SK-N-SH (cell line): ENCODE results near the gene LSG1. TPM values are rescaled to one million over a fixed set of nuclear protein-coding genes. Genes with fewer than 3 reads are reported as not detected.

ENCODE experiments used
- CTCF ChIA-PET: fragments of 300-600, 350-600 bp; formaldehyde crosslinking; extraction: SDS; loops from one replicate; lab custom pipeline; 2021; lab: Yijun Ruan, JAX
- POLR2A ChIA-PET: fragments of 350-600 bp; sonication (Branson Sonifier 250); formaldehyde crosslinking; extraction: SDS; loops from one replicate; lab custom pipeline; 2020; ENCODE audit warnings: antibody characterized with exemption, inconsistent platforms; lab: Yijun Ruan, JAX
- DNase-seq: peaks from one replicate; pipeline ENCODE4 v3.0.0; 2012
- H2AFZ ChIP-seq: fragments of 200-600 bp; sonication (generic); 2 replicates; pipeline ENCODE4 v1.8.1; 2016; ENCODE audit warnings: antibody characterized with exemption, mild to moderate bottlenecking, low read depth
- H3F3A ChIP-seq: fragments of 200-600 bp; sonication (generic); replicated peaks from 2 replicates; pipeline ENCODE3; 2016; ENCODE audit warnings: antibody characterized with exemption, mild to moderate bottlenecking; ENCODE audit not compliant: insufficient read depth
- H3K27ac ChIP-seq, 2 experiments: fragments of 200-500 bp in 1 of 2; fragments of 200-600 bp in 1 of 2; sonication (Bioruptor generic) in 1 of 2; sonication (generic), shearing (Covaris generic) in 1 of 2; 2 replicates each; pipeline versions ENCODE4 v1.5.1 to v1.6.1; 2014 to 2016; ENCODE audit warnings: low read depth in 2 of 2, inconsistent platforms in 1 of 2, low read length in 1 of 2, mild to moderate bottlenecking in 1 of 2, mixed read lengths in 1 of 2
- H3K27me3 ChIP-seq: fragments of 200-600 bp; sonication (generic), shearing (Covaris generic); 2 replicates; pipeline ENCODE4 v1.6.1; 2016; ENCODE audit warnings: mixed run types; ENCODE audit not compliant: insufficient read depth
- H3K36me3 ChIP-seq, 2 experiments: fragments of 200-500 bp in 1 of 2; fragments of 200-600 bp in 1 of 2; sonication (Bioruptor generic) in 1 of 2; sonication (generic) in 1 of 2; replicated peaks in 1 of 2; 2 replicates each; pipeline versions ENCODE3 to v1.5.1; 2014 to 2016; ENCODE audit warnings: low read length in 1 of 2, mild to moderate bottlenecking in 1 of 2; ENCODE audit not compliant: insufficient read depth in 2 of 2, control insufficient read depth in 1 of 2
- H3K4me1 ChIP-seq, 2 experiments: fragments of 200-500 bp in 1 of 2; fragments of 200-600 bp in 1 of 2; sonication (Bioruptor generic) in 1 of 2; sonication (generic), shearing (Covaris generic) in 1 of 2; 2 replicates each; pipeline versions ENCODE4 v1.5.1 to v1.6.1; 2014 to 2016; ENCODE audit warnings: low read depth in 1 of 2, low read length in 1 of 2, mixed run types in 1 of 2; ENCODE audit not compliant: insufficient read depth in 2 of 2, control insufficient read depth in 1 of 2
- H3K4me2 ChIP-seq: fragments of 200-600 bp; sonication (generic), shearing (Covaris generic); 2 replicates; pipeline ENCODE4 v1.6.1; 2017; ENCODE audit warnings: mixed run types
- H3K4me3 ChIP-seq, 2 experiments: fragments of 200-500 bp in 1 of 2; fragments of 200-600 bp in 1 of 2; sonication (Bioruptor generic) in 1 of 2; sonication (generic), shearing (Covaris generic) in 1 of 2; 2 replicates each; pipeline versions ENCODE4 v1.5.1 to v1.8.1; 2014 to 2016; ENCODE audit warnings: low read depth in 2 of 2, inconsistent platforms in 1 of 2, low read length in 1 of 2, mild to moderate bottlenecking in 1 of 2, mixed read lengths in 1 of 2, moderate library complexity in 1 of 2
- H3K79me2 ChIP-seq: fragments of 200-600 bp; sonication (generic); 2 replicates; pipeline ENCODE4 v1.8.1; 2017; ENCODE audit warnings: mild to moderate bottlenecking; ENCODE audit not compliant: insufficient read depth
- H3K9ac ChIP-seq: fragments of 200-600 bp; sonication (generic); 2 replicates; pipeline ENCODE4 v1.6.1; 2017; ENCODE audit warnings: mixed run types
- H3K9me2 ChIP-seq: fragments of 200-600 bp; sonication (generic); 2 replicates; pipeline ENCODE4 v1.6.1; 2017; ENCODE audit warnings: mixed run types
- H3K9me3 ChIP-seq: fragments of 200-600 bp; sonication (generic); 2 replicates; pipeline ENCODE4 v1.6.1; 2017; ENCODE audit warnings: mixed run types, mild to moderate bottlenecking, moderate library complexity
- H4K20me1 ChIP-seq: fragments of 200-600 bp; sonication (generic); 2 replicates; pipeline ENCODE4 v1.6.1; 2017; ENCODE audit warnings: mild to moderate bottlenecking, mixed run types; ENCODE audit not compliant: insufficient read depth
- FOXJ3 ChIP-seq: sonication (generic); formaldehyde crosslinking; IDR thresholded peaks from 2 replicates; pipeline ENCODE4 v1.5.1; 2020; ENCODE audit warnings: mild to moderate bottlenecking, missing genetic modification reagents
- MXI1 ChIP-seq: IDR thresholded peaks from 2 replicates; pipeline ENCODE4 v1.6.1; 2012; ENCODE audit warnings: mild to moderate bottlenecking, low read depth, low read length, improper control_type of control experiment
- RCOR1 ChIP-seq: fragments of 150-350 bp; IDR thresholded peaks from 2 replicates; pipeline ENCODE4 v1.6.1; 2017; ENCODE audit warnings: antibody characterized with exemption, low read length
- REST ChIP-seq: IDR thresholded peaks from 2 replicates; pipeline ENCODE4 v1.6.1; 2012; ENCODE audit warnings: mild to moderate bottlenecking, low read depth, low read length, moderate library complexity
- TCF12 ChIP-seq: IDR thresholded peaks from 2 replicates; pipeline ENCODE4 v1.4.0; 2012
- WGBS: methylation state at CpG from one replicate; pipeline ENCODE4 v1.1.6; 2017; ENCODE audit warnings: low lambda C conversion rate; 5-methylcytosine and 5-hydroxymethylcytosine counted together
- polyA plus RNA-seq, 3 experiments: library from polyadenylated mRNA; depleted of rRNA; stranded (reverse); fragments of >200 nt; gene quantifications; 2 replicates each; pipeline ENCODE4 v1.2.3, GENCODE V29; 2012
- TF ChIP-seq, protein P1 (sequence below): fragments of 200-600 bp; sonication (generic); IDR thresholded peaks from 2 replicates; pipeline ENCODE4 v1.6.1; 2017; ENCODE audit warnings: antibody characterized with exemption, mild to moderate bottlenecking, moderate library complexity
- TF ChIP-seq, protein P2 (sequence below): IDR thresholded peaks from 2 replicates; pipeline ENCODE4 v1.4.0; 2012; ENCODE audit warnings: low read depth

Gene LSG1
- polyA plus RNA-seq, 1 of the 3 experiments (the other 2 are of a cell fraction), result 35.1 TPM

DNA sequence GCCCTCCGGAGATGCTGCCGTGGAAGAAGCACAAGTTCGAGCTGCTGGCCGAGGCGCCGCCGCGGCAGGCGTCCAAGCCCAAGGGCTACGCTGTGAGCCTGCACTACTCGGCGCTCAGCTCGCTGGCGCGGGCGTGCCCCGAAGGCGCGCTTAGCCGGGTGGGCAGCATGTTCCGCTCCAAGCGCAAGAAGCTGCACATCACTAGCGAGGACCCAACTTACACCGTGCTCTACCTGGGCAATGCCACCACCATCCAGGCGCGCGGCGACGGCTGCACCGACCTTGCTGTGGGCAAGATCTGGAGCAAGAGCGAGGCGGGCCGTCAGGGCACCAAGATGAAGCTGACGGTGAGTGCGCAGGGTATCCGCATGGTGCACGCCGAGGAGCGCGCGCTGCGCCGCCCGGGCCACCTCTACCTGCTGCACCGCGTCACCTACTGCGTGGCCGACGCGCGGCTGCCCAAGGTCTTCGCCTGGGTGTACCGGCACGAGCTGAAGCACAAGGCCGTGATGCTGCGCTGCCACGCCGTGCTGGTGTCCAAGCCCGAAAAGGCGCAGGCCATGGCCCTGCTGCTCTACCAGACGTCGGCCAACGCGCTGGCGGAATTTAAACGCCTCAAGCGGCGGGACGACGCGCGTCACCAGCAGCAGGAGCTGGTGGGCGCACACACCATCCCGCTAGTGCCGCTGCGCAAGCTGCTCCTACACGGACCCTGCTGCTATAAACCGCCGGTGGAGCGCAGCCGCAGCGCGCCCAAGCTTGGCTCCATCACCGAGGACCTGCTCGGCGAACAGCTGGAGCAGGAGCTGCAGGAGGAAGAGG is 15.0 kb upstream of the LSG1 start:
- peaks cover 13% of the 10 kb centered on the region for H3F3A ChIP-seq
- H3K9me3 ChIP-seq, result no peaks in the 10 kb centered on the region
- H4K20me1 ChIP-seq, result no peaks in the 10 kb centered on the region
- TF ChIP-seq, protein P1, sequence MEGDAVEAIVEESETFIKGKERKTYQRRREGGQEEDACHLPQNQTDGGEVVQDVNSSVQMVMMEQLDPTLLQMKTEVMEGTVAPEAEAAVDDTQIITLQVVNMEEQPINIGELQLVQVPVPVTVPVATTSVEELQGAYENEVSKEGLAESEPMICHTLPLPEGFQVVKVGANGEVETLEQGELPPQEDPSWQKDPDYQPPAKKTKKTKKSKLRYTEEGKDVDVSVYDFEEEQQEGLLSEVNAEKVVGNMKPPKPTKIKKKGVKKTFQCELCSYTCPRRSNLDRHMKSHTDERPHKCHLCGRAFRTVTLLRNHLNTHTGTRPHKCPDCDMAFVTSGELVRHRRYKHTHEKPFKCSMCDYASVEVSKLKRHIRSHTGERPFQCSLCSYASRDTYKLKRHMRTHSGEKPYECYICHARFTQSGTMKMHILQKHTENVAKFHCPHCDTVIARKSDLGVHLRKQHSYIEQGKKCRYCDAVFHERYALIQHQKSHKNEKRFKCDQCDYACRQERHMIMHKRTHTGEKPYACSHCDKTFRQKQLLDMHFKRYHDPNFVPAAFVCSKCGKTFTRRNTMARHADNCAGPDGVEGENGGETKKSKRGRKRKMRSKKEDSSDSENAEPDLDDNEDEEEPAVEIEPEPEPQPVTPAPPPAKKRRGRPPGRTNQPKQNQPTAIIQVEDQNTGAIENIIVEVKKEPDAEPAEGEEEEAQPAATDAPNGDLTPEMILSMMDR, result no peak
- TF ChIP-seq FOXJ3 (CRISPR knock-in tag) (0 out of 2 replicates have a peak, but pooled peaks have one; percentile 17), REST (no peak), RCOR1 (no peak)
- TF ChIP-seq, protein P2, sequence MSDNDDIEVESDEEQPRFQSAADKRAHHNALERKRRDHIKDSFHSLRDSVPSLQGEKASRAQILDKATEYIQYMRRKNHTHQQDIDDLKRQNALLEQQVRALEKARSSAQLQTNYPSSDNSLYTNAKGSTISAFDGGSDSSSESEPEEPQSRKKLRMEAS, result 0 out of 2 replicates have a peak, but pooled peaks have one; percentile 13
- peaks cover 17 to 57% of the 10 kb centered on the region in 2 experiments for H3K4me1 ChIP-seq
- ChIA-PET CTCF (interaction anchor here (0.8 to 3.3 kb wide), 37 partner anchors 13 to 836 kb away, joined by 3 to 18 read pairs (median 3); partner anchors contain the start of genes LSG1 and XXYLT1), POLR2A (interaction anchor here (0.7 to 2.5 kb wide), 8 partner anchors 15 to 584 kb away, joined by 3 to 10 read pairs (median 4); partner anchors contain the start of genes LSG1 and XXYLT1)
- H3K36me3 ChIP-seq, result peaks cover 0 to 4% of the 10 kb centered on the region in 2 experiments
- peak overlapping the region; percentile 89 for H3K4me2 ChIP-seq
- H3K9ac ChIP-seq, result peak overlapping the region; percentile 60; the same call in 1 of the 2 replicates
- peak; percentile 78 for DNase-seq
- H2AFZ ChIP-seq, result no peak overlapping the region
- peak overlapping the region; percentile 67 to 85 for H3K4me3 ChIP-seq
- H3K27me3 ChIP-seq, result no peaks in the 10 kb centered on the region
- WGBS, result 12% methylated on average over 22 of the region's 86 CpGs
- H3K27ac ChIP-seq, result no peak overlapping the region
- H3K9me2 ChIP-seq, result no peaks in the 10 kb centered on the region
- no peaks in the 10 kb centered on the region for H3K79me2 ChIP-seq

DNA sequence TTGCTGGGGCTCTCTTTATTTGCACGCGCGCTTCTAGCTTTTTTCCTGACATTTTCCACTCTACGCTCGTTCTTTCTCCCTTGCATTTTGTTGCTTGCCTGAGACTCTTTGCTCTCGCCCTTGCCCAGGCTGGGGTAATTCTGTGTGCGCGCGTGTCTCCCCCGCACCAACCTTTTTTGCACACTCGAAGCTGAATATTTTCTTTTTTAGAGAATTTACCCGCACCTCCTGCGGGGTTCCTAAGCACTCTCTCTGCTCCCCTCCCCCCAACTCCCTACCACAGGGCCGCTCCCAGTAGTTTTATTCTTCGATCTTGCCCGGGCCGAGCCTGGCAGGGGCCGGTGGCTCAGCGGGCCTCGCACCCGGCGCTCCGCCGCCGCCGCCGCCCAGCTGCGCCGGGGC is 14.4 kb upstream of the LSG1 start:
- H3K9me2 ChIP-seq, result no peaks in the 10 kb centered on the region
- no peaks in the 10 kb centered on the region for H3K79me2 ChIP-seq
- H3K4me1 ChIP-seq, result peaks cover 16 to 52% of the 10 kb centered on the region in 2 experiments
- CTCF ChIA-PET, result interaction anchor here (0.7 to 3.3 kb wide), 28 partner anchors 10 to 837 kb away, joined by 3 to 18 read pairs (median 3); partner anchors contain the start of genes LSG1 and XXYLT1
- no peak for TF ChIP-seq TCF12
- peak; percentile 12; the same call in 1 of the 2 replicates for TF ChIP-seq MXI1
- under 1% methylated on average over 20 of the region's 29 CpGs for WGBS
- H4K20me1 ChIP-seq, result no peaks in the 10 kb centered on the region
- peaks cover 13% of the 10 kb centered on the region for H3F3A ChIP-seq
- no peaks in the 10 kb centered on the region for H3K9me3 ChIP-seq
- no peaks in the 10 kb centered on the region for H3K27me3 ChIP-seq
- H2AFZ ChIP-seq, result peak overlapping the region; percentile 71; the same call in 1 of the 2 replicates
- H3K27ac ChIP-seq, result peak overlapping the region in 1 of 2 experiments; percentile 49; a peak in 2 of 4 replicates
- H3K4me2 ChIP-seq, result peak overlapping the region; percentile 89
- H3K36me3 ChIP-seq, result peaks cover 0 to 4% of the 10 kb centered on the region in 2 experiments
- POLR2A ChIA-PET, result interaction anchor here (0.7 to 2.5 kb wide), 12 partner anchors 8 to 584 kb away, joined by 3 to 10 read pairs (median 3); partner anchors contain the start of genes LSG1 and XXYLT1
- H3K4me3 ChIP-seq, result peak overlapping the region; percentile 67 to 85
- no peak for DNase-seq
- peak overlapping the region; percentile 60; the same call in 1 of the 2 replicates for H3K9ac ChIP-seq
